Endothelial cell of umbilical vein (primary cell): ENCODE results near the gene SHROOM2.
A peak's percentile ranks its signal among the peaks of the same experiment; 100 is the strongest.

Source experiments
- FOS ChIP-seq: IDR thresholded peaks from 2 replicates; pipeline ENCODE4 v1.6.1; 2011; ENCODE audit warnings: mild to moderate bottlenecking, low read length, moderate library complexity, borderline replicate concordance; ENCODE audit not compliant: insufficient read depth
- POLR2A ChIP-seq: IDR thresholded peaks from 2 replicates; pipeline ENCODE4 v1.6.1; 2012; ENCODE audit warnings: low read depth, mild to moderate bottlenecking, control low read depth, low read length
- TF ChIP-seq, protein P1 (sequence below), 2 donors: IDR thresholded peaks; 1 replicate in 1 of 2; 2 replicates in 1 of 2; pipeline ENCODE4 v1.5.1; 2011; ENCODE audit warnings: low read length in 2 of 2, mild to moderate bottlenecking in 2 of 2, moderate library complexity in 2 of 2, control low read depth in 1 of 2, inconsistent platforms in 1 of 2, low read depth in 1 of 2; ENCODE audit not compliant: insufficient read depth in 1 of 2; ENCODE audit errors: extremely low read depth in 1 of 2

DNA sequence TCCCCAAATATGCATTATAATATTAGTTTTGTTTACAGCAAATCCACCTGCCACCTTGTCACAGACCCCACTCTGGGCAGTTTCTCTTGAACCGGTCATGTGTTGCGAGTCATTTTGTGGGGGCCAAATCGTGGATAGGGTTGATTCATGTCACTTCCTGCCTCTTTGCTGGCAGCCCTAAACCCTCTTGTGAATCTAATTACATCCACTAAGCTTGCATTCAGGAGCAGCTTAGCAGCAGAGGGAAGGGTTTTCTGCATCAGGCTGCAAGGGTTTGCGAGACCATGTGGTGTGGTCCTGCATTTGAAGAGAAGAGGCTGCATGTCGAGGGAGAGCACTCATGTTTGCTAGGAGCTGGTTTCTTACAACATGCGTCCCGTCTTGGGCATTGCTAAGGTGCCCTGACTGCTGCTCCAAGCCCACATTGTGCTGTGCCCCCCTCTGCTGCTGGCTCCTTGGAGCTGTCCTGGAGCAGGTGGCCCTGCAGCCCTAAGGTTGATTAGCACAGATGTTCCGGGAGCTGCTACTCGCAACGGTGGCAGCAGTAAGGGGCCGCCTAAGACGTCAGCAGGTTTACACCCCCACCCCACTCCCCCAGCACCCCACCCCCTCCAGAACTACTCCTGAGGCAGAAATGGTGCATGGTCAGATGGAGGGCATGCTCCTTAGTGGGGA is 92.1 kb downstream of the SHROOM2 start:
- TF ChIP-seq, protein P1, sequence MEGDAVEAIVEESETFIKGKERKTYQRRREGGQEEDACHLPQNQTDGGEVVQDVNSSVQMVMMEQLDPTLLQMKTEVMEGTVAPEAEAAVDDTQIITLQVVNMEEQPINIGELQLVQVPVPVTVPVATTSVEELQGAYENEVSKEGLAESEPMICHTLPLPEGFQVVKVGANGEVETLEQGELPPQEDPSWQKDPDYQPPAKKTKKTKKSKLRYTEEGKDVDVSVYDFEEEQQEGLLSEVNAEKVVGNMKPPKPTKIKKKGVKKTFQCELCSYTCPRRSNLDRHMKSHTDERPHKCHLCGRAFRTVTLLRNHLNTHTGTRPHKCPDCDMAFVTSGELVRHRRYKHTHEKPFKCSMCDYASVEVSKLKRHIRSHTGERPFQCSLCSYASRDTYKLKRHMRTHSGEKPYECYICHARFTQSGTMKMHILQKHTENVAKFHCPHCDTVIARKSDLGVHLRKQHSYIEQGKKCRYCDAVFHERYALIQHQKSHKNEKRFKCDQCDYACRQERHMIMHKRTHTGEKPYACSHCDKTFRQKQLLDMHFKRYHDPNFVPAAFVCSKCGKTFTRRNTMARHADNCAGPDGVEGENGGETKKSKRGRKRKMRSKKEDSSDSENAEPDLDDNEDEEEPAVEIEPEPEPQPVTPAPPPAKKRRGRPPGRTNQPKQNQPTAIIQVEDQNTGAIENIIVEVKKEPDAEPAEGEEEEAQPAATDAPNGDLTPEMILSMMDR (IDR thresholded peaks at IDR 0.05; ENCODE audit: extremely low read depth in 1 of 2, insufficient read depth in 1 of 2, low read depth in 1 of 2, low read length in 2 of 2) = no peak
- TF ChIP-seq FOS (peak; percentile 37), POLR2A (no peak)
